ENCODE measurements around the gene TNFAIP8.

GRCh38 chr5:119405419-119405818 lies 49.6 kb downstream of the TNFAIP8 start:
- TF ChIP-seq, protein P1, sequence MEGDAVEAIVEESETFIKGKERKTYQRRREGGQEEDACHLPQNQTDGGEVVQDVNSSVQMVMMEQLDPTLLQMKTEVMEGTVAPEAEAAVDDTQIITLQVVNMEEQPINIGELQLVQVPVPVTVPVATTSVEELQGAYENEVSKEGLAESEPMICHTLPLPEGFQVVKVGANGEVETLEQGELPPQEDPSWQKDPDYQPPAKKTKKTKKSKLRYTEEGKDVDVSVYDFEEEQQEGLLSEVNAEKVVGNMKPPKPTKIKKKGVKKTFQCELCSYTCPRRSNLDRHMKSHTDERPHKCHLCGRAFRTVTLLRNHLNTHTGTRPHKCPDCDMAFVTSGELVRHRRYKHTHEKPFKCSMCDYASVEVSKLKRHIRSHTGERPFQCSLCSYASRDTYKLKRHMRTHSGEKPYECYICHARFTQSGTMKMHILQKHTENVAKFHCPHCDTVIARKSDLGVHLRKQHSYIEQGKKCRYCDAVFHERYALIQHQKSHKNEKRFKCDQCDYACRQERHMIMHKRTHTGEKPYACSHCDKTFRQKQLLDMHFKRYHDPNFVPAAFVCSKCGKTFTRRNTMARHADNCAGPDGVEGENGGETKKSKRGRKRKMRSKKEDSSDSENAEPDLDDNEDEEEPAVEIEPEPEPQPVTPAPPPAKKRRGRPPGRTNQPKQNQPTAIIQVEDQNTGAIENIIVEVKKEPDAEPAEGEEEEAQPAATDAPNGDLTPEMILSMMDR (IDR thresholded peaks at IDR 0.05 in 2 of 3, conservative IDR thresholded peaks at IDR 0.05 in 1 of 3; ENCODE audit: control insufficient read depth in 2 of 3, extremely low read depth in 1 of 3, insufficient read depth in 1 of 3, low read depth in 3 of 3, low read length in 3 of 3), result no peak
- TF ChIP-seq NRF1 (conservative IDR thresholded peaks at IDR 0.05; ENCODE audit: low read depth, low read length) (no peak), SP1 (IDR thresholded peaks at IDR 0.05; ENCODE audit: low read depth, low read length) (no peak), FOS (IDR thresholded peaks at IDR 0.05; ENCODE audit: borderline replicate concordance, extremely low read depth, insufficient read length) (no peak), CHD4 (IDR thresholded peaks at IDR 0.05) (no peak), TCF3 (IDR thresholded peaks at IDR 0.05; ENCODE audit: borderline replicate concordance, insufficient read depth, low read depth, low read length) (no peak), POLR2A (IDR thresholded peaks at IDR 0.05; ENCODE audit: low read depth, low read length) (no peak), PML (IDR thresholded peaks at IDR 0.05; ENCODE audit: low read length) (no peak), ZZZ3 (IDR thresholded peaks at IDR 0.05; ENCODE audit: control insufficient read depth, insufficient read length, low read depth) (no peak), SIN3A (IDR thresholded peaks at IDR 0.05; ENCODE audit: low read depth, low read length) (no peak), NBN (IDR thresholded peaks at IDR 0.05) (no peak)

Data from GM12878 (cell line).